CD4-positive, alpha-beta T cell treated with Interleukin-6 for 4 hours (primary cell): ENCODE data around the gene PFKP.

Source experiments
- DNase-seq: peaks from one replicate; pipeline ENCODE4 v3.0.0-alpha.2; 2020; ENCODE audit warnings: mixed read lengths

The PFKP gene

DNA sequence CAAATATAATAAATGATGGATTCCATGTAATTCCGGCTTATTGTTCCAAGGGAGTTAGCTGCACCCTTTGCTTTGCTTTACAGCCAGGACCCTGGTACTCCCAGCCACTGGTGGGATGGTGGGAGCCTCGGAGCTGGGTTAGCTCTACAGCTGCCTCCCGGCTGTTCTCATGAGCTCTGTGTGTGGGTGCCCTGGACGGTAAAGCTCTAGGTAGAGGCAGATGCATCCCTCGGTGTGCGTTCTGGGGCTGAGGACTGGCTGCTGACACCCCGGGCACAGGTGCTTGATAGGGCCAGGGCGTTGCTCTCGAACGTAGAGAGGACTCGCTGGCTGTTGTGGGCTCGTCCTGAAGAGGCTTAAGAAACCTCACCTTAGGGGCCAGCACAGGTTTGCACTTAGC, 50.1 kb downstream of the PFKP start:
- no peak for DNase-seq

DNA sequence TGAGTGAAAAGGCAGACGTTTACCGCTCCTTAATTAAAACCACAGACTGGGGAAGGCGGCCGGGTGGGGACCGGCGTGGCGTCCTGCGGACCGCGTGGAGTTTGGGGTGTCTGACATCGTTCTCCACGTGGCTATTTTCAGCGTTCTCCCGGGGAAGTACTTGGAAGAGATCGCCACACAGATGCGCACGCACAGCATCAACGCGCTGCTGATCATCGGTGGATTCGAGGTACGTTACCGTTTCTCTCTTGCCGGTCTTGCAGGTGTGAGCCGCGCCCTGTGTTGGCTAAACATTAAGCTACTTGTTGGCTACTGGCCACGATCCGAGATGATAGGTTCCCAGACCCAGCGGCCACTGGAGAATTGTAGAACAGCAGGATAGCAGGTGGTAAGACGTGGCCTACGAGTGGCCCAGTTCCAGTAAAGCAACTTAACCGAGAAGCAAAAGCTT, 51.3 kb downstream of the PFKP start:
- no peak for DNase-seq

DNA sequence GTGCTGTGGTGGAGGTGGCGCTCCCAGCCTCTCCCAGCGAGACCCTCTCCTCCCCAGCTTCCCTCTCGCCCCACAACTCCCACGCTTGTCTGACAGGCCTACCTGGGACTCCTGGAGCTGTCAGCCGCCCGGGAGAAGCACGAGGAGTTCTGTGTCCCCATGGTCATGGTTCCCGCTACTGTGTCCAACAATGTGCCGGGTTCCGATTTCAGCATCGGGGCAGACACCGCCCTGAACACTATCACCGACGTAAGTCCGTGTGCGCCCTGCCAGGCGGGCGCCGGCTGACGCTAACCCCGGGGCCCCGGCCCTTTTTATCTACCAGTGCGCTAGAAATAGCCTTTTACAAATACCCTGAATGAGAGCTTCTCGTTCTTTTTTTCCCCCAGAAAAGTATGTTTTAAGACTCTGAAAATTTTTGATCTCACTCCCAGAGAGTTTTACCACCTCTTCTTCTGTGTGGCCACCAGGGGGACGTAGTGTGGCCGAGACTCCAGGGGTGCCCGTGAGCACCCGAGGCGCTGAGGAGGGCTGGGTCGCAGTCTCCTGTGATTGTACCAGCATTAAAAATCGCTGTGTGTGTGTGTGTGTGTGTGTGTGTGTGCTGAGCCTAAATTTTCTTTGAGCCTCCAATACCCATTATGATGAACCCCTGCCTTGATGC, 52.6 kb downstream of the PFKP start:
- no peak for DNase-seq

DNA sequence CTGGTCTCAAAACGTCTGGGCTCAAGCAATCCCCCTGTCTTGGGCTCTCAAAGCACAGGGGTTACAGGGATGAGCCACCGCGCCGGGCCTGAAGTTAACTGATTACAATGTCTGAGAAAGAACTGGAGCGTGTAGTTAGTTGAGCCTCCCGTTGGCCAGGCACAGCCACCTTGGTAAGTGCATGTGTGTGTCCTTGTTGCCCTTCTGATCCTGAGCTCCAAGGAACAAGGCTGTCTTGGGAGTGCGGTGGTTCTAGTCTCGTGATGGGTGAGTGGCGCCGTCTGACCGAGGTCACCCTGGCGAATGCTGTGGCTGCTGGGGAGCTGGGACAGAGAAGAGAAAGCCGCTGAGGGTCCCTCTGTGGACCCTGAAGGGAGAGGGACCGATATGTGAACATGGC, 54.7 kb downstream of the PFKP start:
- no peak for DNase-seq

DNA sequence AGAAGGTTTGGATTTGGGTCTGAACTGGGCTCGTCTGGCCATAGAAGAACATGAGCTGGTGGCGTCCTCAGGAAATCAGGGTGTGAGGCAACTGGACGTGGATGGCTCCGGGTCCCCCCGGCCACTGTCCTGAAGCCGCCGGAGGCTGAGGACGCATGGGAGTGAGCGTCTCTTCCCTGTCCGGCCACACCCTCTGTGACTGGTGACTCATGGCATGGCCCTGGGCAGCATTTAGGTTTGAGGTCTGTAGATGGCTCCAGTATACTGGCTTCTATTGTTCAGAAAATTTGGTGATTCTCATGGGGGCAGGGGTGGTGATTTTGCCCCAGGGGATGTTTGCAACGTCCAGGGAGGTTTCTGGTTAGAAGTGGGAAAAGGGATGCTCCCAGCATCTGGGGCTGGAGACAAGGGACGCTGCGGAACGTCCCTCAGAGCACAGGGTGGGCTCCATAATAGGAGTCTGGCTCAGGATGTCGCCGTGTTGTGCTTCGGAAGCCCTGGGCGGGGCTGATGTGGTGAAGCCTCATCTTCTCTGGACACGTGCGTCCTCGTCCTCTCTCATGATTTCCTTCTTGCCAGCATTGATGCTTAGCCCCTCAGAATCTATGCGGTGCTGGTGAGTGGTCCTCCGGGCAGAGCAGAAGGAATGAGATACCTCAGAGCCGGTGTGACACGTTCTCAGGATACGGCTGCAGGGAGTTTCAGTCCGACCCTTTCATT, 55.3 kb downstream of the PFKP start:
- no peak for DNase-seq

DNA sequence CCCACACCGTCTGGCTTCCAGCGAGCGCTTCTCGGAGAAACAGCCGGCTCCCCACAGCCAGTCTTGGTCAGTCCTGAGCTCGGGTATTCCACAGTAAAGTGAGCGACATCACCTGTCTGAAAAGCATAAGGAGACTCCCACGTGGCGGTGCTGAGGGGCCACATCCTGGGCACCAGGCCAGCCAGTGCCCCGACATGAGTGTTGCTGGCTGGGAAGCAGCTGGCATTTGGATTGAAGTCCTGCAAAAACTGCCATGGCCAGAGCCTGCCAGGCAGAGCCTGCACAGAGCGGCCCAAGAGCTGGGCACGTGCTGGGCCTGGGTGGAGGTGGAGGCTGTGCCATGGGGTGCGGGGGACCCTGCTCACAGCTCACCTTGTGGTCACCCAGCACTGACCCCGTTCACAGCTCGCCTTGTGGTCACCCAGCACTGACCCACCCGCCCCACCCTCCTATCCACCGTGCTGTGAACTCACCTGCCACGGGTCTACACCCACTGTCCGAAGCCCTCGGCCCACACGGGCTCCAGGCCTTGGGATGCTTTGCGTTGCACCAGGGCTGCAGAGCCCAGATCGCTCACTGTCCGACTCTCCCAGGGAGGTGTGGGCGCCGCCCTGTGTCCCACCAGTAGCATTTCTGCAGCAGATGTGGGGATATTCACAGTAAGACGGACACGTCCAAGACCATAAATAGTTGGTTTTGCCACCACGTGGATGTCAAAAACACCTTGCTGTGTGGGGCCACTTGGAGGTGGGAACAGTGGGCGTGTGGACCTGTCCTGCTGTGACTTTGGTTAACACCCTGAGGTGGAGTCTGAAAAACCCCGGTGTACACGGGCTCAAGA, 56.4 kb downstream of the PFKP start:
- no peak for DNase-seq

DNA sequence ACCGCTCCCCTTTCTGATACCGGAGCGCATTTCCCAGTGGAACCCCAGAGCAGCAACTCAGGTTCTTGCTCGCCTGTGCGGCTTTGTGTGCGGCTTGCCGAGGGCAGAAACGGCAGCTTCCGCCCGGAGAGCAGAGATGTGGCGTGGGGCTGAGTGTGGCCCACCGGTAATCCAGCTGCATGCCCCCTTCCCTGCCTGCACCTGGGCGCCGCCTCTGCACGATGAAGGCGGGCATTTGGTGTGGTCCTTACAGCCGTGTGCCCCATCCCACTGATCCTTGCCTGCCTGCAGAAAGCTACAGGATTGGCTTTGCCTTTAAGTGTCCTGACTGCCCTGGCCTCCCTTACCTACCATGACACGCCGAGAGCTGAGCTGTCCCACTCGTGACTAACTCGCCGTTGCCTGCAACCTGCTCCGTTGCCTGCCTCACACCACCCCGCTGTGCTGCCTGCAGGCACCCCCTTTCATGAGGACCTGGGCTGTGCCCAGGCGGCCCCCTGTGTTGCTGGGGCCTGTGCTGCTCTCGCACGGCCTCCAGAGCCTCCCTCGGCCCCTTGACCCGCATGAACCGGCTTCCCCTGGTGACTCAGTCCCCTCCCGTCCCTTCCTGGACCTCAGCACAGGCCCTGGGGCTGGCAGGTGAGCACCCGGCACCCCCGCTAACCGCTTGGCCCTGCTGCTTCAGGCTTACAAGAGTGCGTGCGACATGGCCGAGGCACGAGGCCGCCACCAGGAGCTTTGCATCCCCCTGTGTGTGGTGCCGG, 57.2 kb downstream of the PFKP start:
- DNase-seq = no peak

DNA sequence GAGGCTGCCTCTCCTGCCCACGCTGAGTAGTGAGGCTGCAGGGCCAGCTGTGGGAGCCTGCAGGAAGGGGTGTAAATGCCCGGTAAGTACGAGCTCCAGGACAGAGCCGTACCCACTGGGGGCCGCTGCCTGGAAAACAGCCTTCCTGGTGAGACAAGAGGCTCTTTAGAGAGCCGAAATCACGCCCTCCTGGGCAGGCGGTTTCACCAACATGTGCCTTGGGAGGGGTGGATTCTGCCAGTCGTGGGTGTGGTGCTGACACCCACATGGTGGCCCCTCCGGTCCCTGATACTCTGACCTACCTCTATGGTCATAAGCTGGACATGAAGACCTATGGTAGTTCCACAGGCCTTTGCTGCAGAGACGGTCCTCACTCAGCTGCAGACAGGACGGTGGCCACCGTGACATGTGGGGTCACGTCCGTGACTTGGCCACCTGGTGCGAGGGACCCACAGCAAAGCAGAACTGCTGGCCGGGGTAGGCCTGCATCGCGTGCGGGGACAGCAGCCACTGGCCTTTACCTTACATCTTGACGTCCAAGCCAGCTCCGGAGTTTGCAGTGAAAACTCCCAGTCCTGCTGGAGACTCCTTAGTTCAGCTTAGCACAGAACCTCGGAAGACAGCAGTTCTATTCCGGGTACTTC, 58.3 kb downstream of the PFKP start:
- DNase-seq = no peak

DNA sequence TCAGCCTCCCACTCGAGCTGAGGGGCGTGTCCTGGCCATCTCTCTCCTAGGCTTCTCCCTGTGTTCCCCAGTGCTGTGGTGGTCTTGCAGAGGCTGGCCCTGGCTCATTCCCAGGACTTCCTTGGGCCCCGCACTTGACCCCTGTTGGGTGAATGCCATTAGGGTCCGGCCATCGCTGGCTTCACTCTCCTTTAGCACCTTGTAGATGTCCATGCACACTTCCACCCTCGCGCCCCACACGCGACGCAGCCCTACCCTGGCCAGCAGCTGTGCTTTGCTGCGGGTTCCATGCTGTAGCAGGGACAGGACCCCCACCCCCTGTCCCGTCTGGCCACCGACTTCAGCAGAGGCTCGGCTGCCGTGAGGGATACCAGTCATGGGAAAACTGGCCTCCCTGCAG, 58.9 kb downstream of the PFKP start:
- DNase-seq = no peak

DNA sequence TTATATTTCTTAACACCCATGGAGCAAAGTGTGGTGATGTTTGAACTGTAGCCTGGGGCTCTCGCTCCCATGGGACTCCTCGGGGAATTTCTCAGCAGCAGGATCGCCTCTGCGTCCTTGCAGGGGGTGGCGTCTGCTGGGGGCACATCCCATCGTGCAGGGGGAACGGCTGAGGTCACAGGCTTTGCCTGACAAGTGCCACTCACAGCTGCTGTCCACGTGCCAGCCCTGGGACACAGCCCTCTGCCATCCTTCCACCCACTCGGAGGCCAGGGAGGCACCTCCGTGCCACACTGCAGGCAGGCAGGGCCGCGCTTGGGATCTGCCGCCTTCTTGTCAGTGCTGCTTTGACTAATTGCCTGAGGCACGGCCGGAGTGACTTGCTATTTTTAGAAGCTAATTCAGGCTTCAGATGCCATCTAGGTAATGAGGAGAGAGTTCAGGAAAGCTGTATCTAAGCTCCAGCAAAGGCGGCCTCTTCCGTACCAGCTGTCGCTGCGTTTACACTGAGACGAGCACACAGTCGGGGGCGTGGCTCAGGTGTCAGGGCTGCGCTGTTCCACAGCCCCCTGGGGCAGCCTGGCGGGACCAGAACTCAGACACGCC, 59.5 kb downstream of the PFKP start:
- no peak for DNase-seq

DNA sequence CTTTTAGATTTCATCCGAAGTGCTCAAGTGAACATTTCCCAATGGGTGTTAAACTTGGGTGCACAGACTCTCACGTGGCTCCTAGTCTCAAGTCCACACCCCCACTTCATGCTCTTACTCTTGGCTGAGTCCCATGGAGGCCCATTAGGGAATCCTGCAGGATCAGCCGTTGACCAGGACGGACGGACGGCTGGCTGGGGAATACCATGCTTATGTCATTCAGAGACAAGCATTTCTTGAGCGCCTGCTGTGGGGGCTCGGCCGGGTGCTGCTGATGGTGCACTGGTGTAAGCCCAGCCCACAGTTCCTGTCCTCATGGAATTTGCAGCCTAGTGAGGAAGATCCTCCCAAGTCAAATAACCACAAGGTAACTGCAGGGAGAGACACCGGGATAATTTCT, 60.6 kb downstream of the PFKP start:
- no peak for DNase-seq

DNA sequence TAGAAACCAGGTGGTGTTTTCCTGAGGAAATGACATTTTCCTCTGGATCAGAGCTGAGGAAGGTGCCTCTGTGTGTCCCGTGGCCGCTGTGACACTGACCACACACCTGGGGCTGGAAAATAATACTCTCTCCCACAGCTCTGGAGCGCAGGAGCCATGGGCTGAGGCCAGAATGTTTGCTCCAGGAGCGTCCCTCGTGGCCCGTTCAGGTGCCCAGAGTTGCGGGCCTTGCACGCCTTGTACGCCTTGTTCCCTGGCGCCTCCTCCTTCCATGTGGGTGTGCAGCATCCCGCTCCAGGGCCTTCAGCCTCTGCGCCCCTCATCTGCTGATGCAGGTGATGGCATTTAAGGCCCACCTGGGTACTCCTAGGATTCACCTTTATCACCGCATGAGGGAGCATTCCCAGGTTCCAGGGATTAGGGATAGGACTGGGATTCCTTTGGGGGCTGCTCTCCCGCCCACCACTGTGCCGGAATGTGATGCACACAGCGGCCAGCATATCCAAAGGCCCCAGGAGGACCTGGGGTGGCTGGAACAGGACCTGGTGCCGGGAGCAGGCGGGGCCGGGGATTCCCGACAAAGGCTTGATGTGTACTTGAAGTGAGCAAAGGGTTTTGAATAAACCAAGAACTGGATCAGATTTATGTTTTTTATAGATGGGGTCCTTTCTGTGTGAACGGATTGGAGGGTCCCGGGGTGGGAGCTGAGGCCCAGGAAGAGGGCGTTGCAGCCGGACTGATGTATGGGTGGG, 61.2 kb downstream of the PFKP start:
- DNase-seq = no peak

DNA sequence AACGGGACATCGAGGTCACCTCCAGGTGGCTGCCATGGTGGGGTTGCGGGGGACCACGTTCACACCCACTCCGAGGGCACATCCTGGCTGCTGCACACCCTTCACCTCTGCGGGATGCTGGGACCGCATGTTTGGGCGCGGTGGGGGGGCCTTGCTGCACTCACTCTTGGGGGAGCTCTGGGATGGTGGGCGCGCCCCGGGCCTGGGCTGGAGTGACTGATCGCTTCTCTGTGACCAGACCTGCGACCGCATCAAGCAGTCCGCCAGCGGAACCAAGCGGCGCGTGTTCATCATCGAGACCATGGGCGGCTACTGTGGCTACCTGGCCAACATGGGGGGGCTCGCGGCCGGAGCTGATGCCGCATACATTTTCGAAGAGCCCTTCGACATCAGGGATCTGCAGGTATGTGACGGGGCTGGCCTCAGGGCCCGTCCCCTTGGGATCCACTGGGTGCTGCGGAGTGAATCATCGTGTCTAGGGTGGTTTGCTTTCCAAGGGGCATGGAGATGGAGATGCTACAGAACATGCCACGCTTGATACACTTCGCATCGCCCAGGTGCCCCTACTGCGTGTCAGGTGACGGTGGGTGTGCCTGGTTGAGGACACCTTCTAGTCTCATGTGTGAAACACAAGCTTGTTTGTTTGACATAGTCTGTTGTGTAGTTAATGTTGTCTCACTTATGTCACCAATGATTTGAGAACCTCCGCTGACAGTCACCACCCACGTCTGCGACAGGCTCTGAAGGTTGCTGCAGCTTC, 62.4 kb downstream of the PFKP start:
- DNase-seq = no peak

DNA sequence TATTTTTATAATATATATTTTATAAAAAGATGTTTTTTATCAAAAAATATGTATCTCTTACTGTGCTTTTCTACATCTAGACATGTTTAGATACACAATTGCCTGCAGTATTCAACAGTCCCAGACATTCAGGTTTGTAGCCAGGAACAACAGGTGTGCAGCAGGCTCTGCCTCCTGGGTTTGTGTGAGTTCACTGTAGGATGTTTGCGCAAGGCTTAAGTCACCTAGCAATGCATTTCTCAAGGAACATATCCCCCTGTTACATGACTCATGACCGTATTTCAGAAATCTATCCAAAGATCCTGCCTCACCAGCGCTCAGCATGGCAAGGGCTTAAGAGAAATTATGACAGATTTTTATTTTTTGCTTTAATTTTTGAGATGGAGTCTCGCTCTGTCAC, 63.8 kb downstream of the PFKP start:
- no peak for DNase-seq

DNA sequence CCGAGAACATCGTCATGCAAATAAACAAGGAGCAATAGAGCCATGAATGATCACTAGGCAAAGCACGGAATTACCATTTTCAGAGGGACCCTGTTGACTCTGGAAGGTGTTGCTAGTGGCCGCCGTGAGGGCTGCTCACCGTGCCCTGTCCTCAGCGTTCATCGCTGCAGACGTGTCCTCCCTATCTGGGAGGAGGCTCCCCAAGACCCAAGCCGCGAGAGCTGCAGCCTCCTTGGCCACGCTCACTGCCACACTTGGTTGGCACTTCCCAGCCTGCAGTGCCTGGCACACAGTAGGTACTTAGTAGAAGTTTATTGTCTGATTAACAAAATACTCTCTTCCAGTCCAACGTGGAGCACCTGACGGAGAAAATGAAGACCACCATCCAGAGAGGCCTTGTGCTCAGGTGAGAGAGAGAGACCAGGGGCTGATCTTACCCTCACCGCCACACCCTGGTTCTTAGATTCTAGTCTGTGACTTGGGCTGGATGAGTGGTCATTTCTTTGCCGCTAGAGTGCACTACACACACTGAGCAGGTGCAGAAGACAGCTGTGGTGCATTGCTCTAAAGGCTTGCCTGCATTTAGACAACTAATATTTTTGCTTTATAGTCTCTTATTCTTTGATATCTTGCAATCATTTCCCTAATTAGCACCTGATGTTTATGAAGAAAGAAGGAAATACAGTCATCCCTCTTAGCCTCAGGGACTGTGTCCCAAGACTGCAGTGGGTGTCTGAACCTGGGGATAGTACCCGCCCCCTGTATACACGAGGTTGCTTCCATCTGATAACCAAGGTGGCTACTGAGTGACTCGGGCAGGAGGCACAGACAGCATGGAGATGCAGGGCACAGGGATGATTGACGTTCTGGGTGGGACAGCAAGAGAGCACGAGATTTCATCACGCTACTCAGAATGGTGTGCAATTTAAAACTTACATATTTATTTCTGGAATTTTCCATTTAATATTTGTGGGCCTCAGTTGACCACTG, 65.0 kb downstream of the PFKP start:
- no peak for DNase-seq

DNA sequence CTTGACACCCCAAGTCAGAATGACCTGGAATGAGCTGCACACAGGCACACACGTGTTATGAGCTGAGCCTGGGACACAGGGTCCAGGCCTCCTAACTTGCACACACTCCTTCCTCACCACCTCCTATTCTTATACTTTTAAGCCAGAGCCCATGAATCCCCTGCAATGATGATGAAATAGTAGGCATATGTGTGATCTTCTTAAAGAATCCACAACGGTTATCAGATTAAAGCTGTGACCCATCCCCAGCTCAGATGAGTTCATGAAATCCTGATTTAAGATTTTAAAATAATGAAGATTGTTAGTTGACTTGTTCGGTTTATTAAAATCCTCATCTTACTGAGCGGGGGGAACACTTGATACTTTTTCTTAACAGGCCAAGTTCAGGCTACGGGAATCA, 66.6 kb downstream of the PFKP start:
- no peak for DNase-seq

DNA sequence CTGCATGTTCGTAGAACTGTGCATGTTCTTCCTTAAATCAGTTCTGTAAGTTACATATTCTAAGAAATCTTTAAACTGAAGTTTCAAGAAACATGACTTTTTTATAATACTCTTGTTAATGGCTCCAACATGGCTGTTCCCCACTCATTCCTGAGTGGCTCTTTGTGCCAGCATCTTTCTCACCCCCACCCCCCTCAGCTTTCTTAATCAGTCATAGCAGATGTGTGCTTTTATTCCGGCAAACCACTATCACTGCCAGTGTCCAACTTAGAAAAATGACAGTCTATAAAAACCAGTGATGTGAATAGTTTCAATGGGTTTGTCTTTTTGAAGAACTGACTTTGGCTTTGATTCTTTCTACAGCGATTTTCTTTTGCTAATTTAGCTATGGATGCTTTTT, 67.7 kb downstream of the PFKP start:
- no peak for DNase-seq

DNA sequence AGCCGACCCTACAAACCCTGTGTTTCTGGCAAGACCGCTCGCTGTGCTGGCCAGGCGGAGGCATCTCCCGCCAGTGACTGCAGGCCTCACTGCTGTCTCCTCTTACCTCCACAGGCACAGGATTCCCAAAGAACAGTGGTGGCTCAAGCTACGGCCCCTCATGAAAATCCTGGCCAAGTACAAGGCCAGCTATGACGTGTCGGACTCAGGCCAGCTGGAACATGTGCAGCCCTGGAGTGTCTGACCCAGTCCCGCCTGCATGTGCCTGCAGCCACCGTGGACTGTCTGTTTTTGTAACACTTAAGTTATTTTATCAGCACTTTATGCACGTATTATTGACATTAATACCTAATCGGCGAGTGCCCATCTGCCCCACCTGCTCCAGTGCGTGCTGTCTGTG, 69.0 kb downstream of the PFKP start:
- no peak for DNase-seq
